K562 (cell line): ENCODE data around the gene RAB2B. TPM values are rescaled to one million over a fixed set of nuclear protein-coding genes. Genes with fewer than 3 reads are reported as not detected.

Experiments
- BACH1 ChIP-seq: fragments of 200-800 bp; sonication (Bioruptor generic); IDR thresholded peaks from 2 replicates; pipeline ENCODE4 v1.6.1; 2016; ENCODE audit warnings: missing genetic modification characterization, missing compliant biosample characterization
- DMBX1 ChIP-seq: fragments of 250-450 bp; sonication (Bioruptor Pico); IDR thresholded peaks from 2 replicates; pipeline ENCODE4 v1.8.0; 2022; ENCODE audit warnings: inconsistent platforms, mild to moderate bottlenecking, moderate library complexity, borderline replicate concordance
- ELF1 ChIP-seq: fragments of 200-800 bp; sonication (Bioruptor generic); IDR thresholded peaks from 2 replicates; pipeline ENCODE4 v1.6.1; 2016; ENCODE audit warnings: missing genetic modification characterization, missing compliant biosample characterization
- ELF2 ChIP-seq: fragments of 250-450 bp; sonication (Bioruptor Pico); IDR thresholded peaks from 2 replicates; pipeline ENCODE4 v1.5.0; 2021; ENCODE audit warnings: mild to moderate bottlenecking
- ERF ChIP-seq: fragments of 450-650 bp; formaldehyde crosslinking; IDR thresholded peaks from 2 replicates; pipeline ENCODE4 v1.4.0; 2020; ENCODE audit warnings: mild to moderate bottlenecking, mixed read lengths
- LARP7 ChIP-seq: fragments of 450-650 bp; IDR thresholded peaks from 2 replicates; pipeline ENCODE4 v1.6.1; 2016
- MCM7 ChIP-seq, 2 experiments: fragments of 450-650 bp; IDR thresholded peaks; 2 replicates each; pipeline ENCODE4 v1.6.1; 2016 to 2018
- TCFL5 ChIP-seq: fragments of 250-450 bp; sonication (Bioruptor Pico); conservative IDR thresholded peaks from 2 replicates; pipeline ENCODE4 v1.6.1; 2021; ENCODE audit warnings: mild to moderate bottlenecking, moderate library complexity, matching md5 sums
- ZC3H8 ChIP-seq: fragments of 450-650 bp; IDR thresholded peaks from 2 replicates; pipeline ENCODE4 v1.6.1; 2017
- ZSCAN29 ChIP-seq: fragments of 450-650 bp; IDR thresholded peaks from 2 replicates; pipeline ENCODE4 v1.6.1; 2017
- polyA plus RNA-seq, 8 experiments: library from polyadenylated mRNA; depleted of rRNA in 4 of 8; stranded (reverse) in 5 of 8; unstranded in 3 of 8; fragments of >200 nt; fragmentation: Nextera tagmentation in 2 of 8; fragmentation: Illumina TruSeq in 1 of 8; extraction: Ambion mirVana in 2 of 8; extraction: Trizol in 1 of 8; gene quantifications; 2 replicates each; pipeline versions ENCODE4 v1.2.1 to v1.2.3, GENCODE V29; 2011 to 2014; ENCODE audit warnings: inconsistent platforms in 1 of 8, missing spikeins in 1 of 8
- total RNA-seq, 7 experiments: library from RNA; depleted of rRNA in 6 of 7; stranded (reverse); fragments of >200 nt in 6 of 7; fragmentation: Illumina TruSeq in 2 of 7; extraction: Trizol in 2 of 7; gene quantifications; 2 replicates each; pipeline versions ENCODE4 v1.2.1 to v1.2.3, GENCODE V29; 2011 to 2021; ENCODE audit warnings: low replicate concordance in 1 of 7
- TF ChIP-seq, protein P1 (sequence below): fragments of 150-350 bp; IDR thresholded peaks from 2 replicates; pipeline ENCODE4 v1.6.1; 2014; ENCODE audit warnings: low read depth, mild to moderate bottlenecking, low read length, borderline replicate concordance
- TF ChIP-seq, protein P2 (sequence below): fragments of 450-650 bp; IDR thresholded peaks from 2 replicates; pipeline ENCODE4 v1.6.1; 2016; ENCODE audit warnings: borderline replicate concordance
- TF ChIP-seq, protein P3 (sequence below): sonication (generic); formaldehyde crosslinking; IDR thresholded peaks from 2 replicates; pipeline ENCODE4 v1.8.1; 2023; ENCODE audit warnings: missing genetic modification reagents, mild to moderate bottlenecking, borderline replicate concordance
- TF ChIP-seq, protein P4 (sequence below): IDR thresholded peaks from 2 replicates; pipeline ENCODE4 v1.6.1; 2012; ENCODE audit warnings: low read depth, low read length, improper control_type of control experiment, borderline replicate concordance
- TF ChIP-seq, protein P5 (sequence below): sonication (generic); formaldehyde crosslinking; IDR thresholded peaks from 2 replicates; pipeline ENCODE4 v1.9.0; 2022; ENCODE audit warnings: mild to moderate bottlenecking, missing genetic modification reagents

Gene RAB2B
- total and polyA plus RNA-seq, 9 of the 15 experiments (the other 6 are each of a cell fraction or from before 2014, with no cell fraction given): 4.6 to 19.8 (median 9.8) TPM

DNA sequence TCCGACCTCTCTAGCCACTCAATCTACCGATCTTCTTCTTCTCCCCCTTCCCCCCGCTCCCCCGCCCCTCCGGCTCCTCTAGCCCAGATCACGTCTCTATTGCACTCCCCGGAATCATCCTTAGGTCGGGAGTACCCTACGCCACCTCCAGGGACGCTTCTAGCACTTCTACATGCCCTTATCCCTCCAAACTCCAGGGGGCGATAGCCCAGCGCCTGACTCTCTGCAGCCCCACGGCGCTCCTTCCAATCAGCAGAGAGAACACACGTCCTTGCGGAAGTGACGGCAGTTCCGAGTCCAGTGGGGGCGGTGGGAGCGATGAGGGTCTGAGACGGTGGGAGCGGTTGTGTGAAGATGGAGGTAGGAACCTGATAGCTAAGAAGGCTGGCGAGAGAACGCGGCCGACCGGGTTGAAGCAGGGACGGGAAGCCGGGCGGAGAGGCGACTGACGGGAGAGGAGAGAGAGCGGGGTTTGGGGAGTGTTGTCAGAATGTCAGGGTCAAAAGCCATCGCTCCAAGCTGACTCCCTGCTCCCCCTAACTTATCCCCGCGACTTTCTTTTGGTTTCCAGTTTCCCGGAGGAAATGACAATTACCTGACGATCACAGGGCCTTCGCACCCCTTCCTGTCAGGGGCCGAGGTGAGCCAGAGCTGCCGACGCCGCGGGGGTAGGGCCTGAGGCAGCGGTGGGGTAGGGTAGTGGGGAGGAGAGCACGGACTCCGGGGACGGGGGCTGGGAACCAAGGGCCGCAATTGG lies at the start of gene RAB2B, which contains the start of gene TOX4 (continued):
- TF ChIP-seq, protein P1, sequence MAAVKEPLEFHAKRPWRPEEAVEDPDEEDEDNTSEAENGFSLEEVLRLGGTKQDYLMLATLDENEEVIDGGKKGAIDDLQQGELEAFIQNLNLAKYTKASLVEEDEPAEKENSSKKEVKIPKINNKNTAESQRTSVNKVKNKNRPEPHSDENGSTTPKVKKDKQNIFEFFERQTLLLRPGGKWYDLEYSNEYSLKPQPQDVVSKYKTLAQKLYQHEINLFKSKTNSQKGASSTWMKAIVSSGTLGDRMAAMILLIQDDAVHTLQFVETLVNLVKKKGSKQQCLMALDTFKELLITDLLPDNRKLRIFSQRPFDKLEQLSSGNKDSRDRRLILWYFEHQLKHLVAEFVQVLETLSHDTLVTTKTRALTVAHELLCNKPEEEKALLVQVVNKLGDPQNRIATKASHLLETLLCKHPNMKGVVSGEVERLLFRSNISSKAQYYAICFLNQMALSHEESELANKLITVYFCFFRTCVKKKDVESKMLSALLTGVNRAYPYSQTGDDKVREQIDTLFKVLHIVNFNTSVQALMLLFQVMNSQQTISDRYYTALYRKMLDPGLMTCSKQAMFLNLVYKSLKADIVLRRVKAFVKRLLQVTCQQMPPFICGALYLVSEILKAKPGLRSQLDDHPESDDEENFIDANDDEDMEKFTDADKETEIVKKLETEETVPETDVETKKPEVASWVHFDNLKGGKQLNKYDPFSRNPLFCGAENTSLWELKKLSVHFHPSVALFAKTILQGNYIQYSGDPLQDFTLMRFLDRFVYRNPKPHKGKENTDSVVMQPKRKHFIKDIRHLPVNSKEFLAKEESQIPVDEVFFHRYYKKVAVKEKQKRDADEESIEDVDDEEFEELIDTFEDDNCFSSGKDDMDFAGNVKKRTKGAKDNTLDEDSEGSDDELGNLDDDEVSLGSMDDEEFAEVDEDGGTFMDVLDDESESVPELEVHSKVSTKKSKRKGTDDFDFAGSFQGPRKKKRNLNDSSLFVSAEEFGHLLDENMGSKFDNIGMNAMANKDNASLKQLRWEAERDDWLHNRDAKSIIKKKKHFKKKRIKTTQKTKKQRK: no peak
- TF ChIP-seq LARP7 (no peak), ZC3H8 (no peak), MCM7 (IDR thresholded peaks at IDR 0.05) (no peak), DMBX1 (no peak), ELF1 (tag) (peak; percentile 82), ZSCAN29 (no peak), ERF (CRISPR knock-in tag) (no peak), TCFL5 (no peak), BACH1 (tag) (no peak), ELF2 (0 out of 2 replicates have a peak, but pooled peaks have one; percentile 58)
- TF ChIP-seq, protein P2, sequence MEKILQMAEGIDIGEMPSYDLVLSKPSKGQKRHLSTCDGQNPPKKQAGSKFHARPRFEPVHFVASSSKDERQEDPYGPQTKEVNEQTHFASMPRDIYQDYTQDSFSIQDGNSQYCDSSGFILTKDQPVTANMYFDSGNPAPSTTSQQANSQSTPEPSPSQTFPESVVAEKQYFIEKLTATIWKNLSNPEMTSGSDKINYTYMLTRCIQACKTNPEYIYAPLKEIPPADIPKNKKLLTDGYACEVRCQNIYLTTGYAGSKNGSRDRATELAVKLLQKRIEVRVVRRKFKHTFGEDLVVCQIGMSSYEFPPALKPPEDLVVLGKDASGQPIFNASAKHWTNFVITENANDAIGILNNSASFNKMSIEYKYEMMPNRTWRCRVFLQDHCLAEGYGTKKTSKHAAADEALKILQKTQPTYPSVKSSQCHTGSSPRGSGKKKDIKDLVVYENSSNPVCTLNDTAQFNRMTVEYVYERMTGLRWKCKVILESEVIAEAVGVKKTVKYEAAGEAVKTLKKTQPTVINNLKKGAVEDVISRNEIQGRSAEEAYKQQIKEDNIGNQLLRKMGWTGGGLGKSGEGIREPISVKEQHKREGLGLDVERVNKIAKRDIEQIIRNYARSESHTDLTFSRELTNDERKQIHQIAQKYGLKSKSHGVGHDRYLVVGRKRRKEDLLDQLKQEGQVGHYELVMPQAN: peak; percentile 88
- TF ChIP-seq, protein P3, sequence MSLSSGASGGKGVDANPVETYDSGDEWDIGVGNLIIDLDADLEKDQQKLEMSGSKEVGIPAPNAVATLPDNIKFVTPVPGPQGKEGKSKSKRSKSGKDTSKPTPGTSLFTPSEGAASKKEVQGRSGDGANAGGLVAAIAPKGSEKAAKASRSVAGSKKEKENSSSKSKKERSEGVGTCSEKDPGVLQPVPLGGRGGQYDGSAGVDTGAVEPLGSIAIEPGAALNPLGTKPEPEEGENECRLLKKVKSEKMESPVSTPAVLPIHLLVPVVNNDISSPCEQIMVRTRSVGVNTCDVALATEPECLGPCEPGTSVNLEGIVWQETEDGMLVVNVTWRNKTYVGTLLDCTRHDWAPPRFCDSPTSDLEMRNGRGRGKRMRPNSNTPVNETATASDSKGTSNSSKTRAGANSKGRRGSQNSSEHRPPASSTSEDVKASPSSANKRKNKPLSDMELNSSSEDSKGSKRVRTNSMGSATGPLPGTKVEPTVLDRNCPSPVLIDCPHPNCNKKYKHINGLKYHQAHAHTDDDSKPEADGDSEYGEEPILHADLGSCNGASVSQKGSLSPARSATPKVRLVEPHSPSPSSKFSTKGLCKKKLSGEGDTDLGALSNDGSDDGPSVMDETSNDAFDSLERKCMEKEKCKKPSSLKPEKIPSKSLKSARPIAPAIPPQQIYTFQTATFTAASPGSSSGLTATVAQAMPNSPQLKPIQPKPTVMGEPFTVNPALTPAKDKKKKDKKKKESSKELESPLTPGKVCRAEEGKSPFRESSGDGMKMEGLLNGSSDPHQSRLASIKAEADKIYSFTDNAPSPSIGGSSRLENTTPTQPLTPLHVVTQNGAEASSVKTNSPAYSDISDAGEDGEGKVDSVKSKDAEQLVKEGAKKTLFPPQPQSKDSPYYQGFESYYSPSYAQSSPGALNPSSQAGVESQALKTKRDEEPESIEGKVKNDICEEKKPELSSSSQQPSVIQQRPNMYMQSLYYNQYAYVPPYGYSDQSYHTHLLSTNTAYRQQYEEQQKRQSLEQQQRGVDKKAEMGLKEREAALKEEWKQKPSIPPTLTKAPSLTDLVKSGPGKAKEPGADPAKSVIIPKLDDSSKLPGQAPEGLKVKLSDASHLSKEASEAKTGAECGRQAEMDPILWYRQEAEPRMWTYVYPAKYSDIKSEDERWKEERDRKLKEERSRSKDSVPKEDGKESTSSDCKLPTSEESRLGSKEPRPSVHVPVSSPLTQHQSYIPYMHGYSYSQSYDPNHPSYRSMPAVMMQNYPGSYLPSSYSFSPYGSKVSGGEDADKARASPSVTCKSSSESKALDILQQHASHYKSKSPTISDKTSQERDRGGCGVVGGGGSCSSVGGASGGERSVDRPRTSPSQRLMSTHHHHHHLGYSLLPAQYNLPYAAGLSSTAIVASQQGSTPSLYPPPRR (CRISPR knock-in tag): no peak
- TF ChIP-seq, protein P4, sequence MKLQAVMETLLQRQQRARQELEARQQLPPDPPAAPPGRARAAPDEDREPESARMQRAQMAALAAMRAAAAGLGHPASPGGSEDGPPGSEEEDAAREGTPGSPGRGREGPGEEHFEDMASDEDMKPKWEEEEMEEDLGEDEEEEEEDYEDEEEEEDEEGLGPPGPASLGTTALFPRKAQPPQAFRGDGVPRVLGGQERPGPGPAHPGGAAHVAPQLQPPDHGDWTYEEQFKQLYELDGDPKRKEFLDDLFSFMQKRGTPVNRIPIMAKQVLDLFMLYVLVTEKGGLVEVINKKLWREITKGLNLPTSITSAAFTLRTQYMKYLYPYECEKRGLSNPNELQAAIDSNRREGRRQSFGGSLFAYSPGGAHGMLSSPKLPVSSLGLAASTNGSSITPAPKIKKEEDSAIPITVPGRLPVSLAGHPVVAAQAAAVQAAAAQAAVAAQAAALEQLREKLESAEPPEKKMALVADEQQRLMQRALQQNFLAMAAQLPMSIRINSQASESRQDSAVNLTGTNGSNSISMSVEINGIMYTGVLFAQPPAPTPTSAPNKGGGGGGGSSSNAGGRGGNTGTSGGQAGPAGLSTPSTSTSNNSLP: no peak
- TF ChIP-seq, protein P5, sequence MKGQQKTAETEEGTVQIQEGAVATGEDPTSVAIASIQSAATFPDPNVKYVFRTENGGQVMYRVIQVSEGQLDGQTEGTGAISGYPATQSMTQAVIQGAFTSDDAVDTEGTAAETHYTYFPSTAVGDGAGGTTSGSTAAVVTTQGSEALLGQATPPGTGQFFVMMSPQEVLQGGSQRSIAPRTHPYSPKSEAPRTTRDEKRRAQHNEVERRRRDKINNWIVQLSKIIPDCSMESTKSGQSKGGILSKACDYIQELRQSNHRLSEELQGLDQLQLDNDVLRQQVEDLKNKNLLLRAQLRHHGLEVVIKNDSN: 0 out of 2 replicates have a peak, but pooled peaks have one; percentile 21
